Neural cell (in vitro differentiated cells): ENCODE data around the gene CD70. TPM values are rescaled to one million over a fixed set of nuclear protein-coding genes. Genes with fewer than 3 reads are reported as not detected.

ENCODE experiments used
- H2AFZ ChIP-seq: fragments of 200-600, 300-800 bp; sonication (generic), shearing (Covaris generic); 2 replicates; pipeline ENCODE4 v1.6.0; 2014; ENCODE audit warnings: low read depth, mild to moderate bottlenecking, antibody characterized with exemption, low read length, moderate library complexity
- H3F3A ChIP-seq: fragments of 200-600 bp; shearing (Covaris generic); 2 replicates; pipeline ENCODE4 v1.6.1; 2016; ENCODE audit warnings: mild to moderate bottlenecking, moderate library complexity, mixed read lengths, antibody characterized with exemption, low read length; ENCODE audit not compliant: insufficient read depth, poor library complexity, severe bottlenecking
- H3K27ac ChIP-seq: fragments of 200-600, 300-800 bp; sonication (generic), shearing (Covaris generic); 2 replicates; pipeline ENCODE4 v1.5.1; 2014; ENCODE audit warnings: mild to moderate bottlenecking, low read length, moderate library complexity
- H3K27me3 ChIP-seq: fragments of 300-800, 200-600 bp; sonication (generic), shearing (Covaris generic); 2 replicates; pipeline ENCODE4 v1.6.0; 2014; ENCODE audit warnings: mild to moderate bottlenecking, low read depth, low read length, moderate library complexity; ENCODE audit not compliant: insufficient read depth
- H3K36me3 ChIP-seq: fragments of 300-800, 200-600 bp; sonication (generic), shearing (Covaris generic); 2 replicates; pipeline ENCODE4 v1.5.1; 2014; ENCODE audit warnings: mild to moderate bottlenecking, antibody characterized with exemption, low read length, moderate library complexity; ENCODE audit not compliant: insufficient read depth
- H3K4me2 ChIP-seq: fragments of 300-800, 200-600 bp; sonication (generic), shearing (Covaris generic); 2 replicates; pipeline ENCODE4 v1.6.0; 2014; ENCODE audit warnings: mild to moderate bottlenecking, low read length
- H3K4me3 ChIP-seq: fragments of 300-800, 200-600 bp; sonication (generic), shearing (Covaris generic); 2 replicates; pipeline ENCODE4 v1.5.1; 2014; ENCODE audit warnings: mild to moderate bottlenecking, low read length, moderate library complexity
- H3K79me2 ChIP-seq: fragments of 200-600 bp; shearing (Covaris generic); replicated peaks from 2 replicates; pipeline ENCODE4 v1.6.0; 2014; ENCODE audit warnings: mild to moderate bottlenecking, low read length, moderate library complexity; ENCODE audit not compliant: insufficient read depth
- H3K9ac ChIP-seq: fragments of 300-800, 200-600 bp; sonication (generic), shearing (Covaris generic); 2 replicates; pipeline ENCODE4 v1.6.1; 2016; ENCODE audit warnings: mild to moderate bottlenecking, low read length, mixed read lengths
- H3K9me2 ChIP-seq: fragments of 200-600 bp; shearing (Covaris generic); 2 replicates; pipeline ENCODE4 v1.6.1; 2016; ENCODE audit warnings: mild to moderate bottlenecking, low read length, mixed read lengths; ENCODE audit not compliant: insufficient read depth
- H3K9me3 ChIP-seq: fragments of 200-600, 300-800 bp; sonication (generic), shearing (Covaris generic); 2 replicates; pipeline ENCODE4 v1.6.1; 2016; ENCODE audit warnings: mild to moderate bottlenecking, mixed run types, low read length, moderate library complexity, mixed read lengths
- H4K20me1 ChIP-seq: fragments of 200-600 bp; shearing (Covaris generic); 2 replicates; pipeline ENCODE4 v1.6.1; 2016; ENCODE audit warnings: mild to moderate bottlenecking, mixed run types; ENCODE audit not compliant: insufficient read depth
- CTCF ChIP-seq: fragments of 450-650 bp; IDR thresholded peaks from 2 replicates; pipeline ENCODE4 v1.5.1; 2014; ENCODE audit warnings: antibody characterized with exemption, mild to moderate bottlenecking, moderate library complexity; ENCODE audit not compliant: poor library complexity, severe bottlenecking
- EP300 ChIP-seq: fragments of 450-650 bp; conservative IDR thresholded peaks from 2 replicates; pipeline ENCODE4 v1.6.1; 2014; ENCODE audit warnings: antibody characterized with exemption, mild to moderate bottlenecking, moderate library complexity; ENCODE audit not compliant: poor library complexity, severe bottlenecking
- EZH2 ChIP-seq: fragments of 200-600, 300-800 bp; shearing (Covaris generic), sonication (generic); IDR thresholded peaks from 2 replicates; pipeline ENCODE4 v1.6.1; 2014; ENCODE audit warnings: antibody characterized with exemption, low read length, borderline replicate concordance, mild to moderate bottlenecking; ENCODE audit not compliant: insufficient read depth, poor library complexity, severe bottlenecking
- POLR2AphosphoS5 ChIP-seq: IDR thresholded peaks from 2 replicates; pipeline ENCODE4 v1.6.1; 2012
- RAD21 ChIP-seq: fragments of 450-650 bp; conservative IDR thresholded peaks from 2 replicates; pipeline ENCODE4 v1.6.1; 2014; ENCODE audit warnings: antibody characterized with exemption, mild to moderate bottlenecking, moderate library complexity
- REST ChIP-seq: IDR thresholded peaks from 2 replicates; pipeline ENCODE4 v1.6.1; 2012; ENCODE audit warnings: borderline replicate concordance
- SMC3 ChIP-seq: fragments of 450-650 bp; conservative IDR thresholded peaks from 2 replicates; pipeline ENCODE4 v1.6.1; 2014; ENCODE audit warnings: antibody characterized with exemption, mild to moderate bottlenecking, moderate library complexity; ENCODE audit not compliant: poor library complexity
- TAF1 ChIP-seq: IDR thresholded peaks from 2 replicates; pipeline ENCODE4 v1.6.1; 2012; ENCODE audit warnings: low read depth
- polyA plus RNA-seq: library from polyadenylated mRNA; depleted of rRNA; stranded (reverse); fragments of >200 nt; gene quantifications from 2 replicates; pipeline ENCODE4 v1.2.3, GENCODE V29; 2014

Gene CD70
- polyA plus RNA-seq, 1 donor from 2014 or later = not detected

GRCh38 chr19:6577476-6578125 is 13.3 kb downstream of the CD70 start:
- Histone ChIP-seq H3K27me3 (no peaks in the 10 kb centered on the region), H3K9me3 (no peaks in the 10 kb centered on the region)

GRCh38 chr19:6576869-6577475 is 14.0 kb downstream of the CD70 start:
- H3K4me3 ChIP-seq = no peak overlapping the region
- H3K9me3 ChIP-seq = no peaks in the 10 kb centered on the region
- H3K27me3 ChIP-seq = no peaks in the 10 kb centered on the region
- H3K27ac ChIP-seq = no peak overlapping the region
- H3K9ac ChIP-seq = no peak overlapping the region
- H3F3A ChIP-seq = no peaks in the 10 kb centered on the region
- H2AFZ ChIP-seq = no peak overlapping the region
- H3K9me2 ChIP-seq = no peaks in the 10 kb centered on the region
- no peaks in the 10 kb centered on the region for H4K20me1 ChIP-seq
- H3K36me3 ChIP-seq = no peaks in the 10 kb centered on the region
- no peak overlapping the region for H3K4me2 ChIP-seq
- no peaks in the 10 kb centered on the region for H3K79me2 ChIP-seq
- TF ChIP-seq RAD21 (no peak), REST (no peak), POLR2AphosphoS5 (no peak), CTCF (no peak), TAF1 (no peak), EP300 (no peak)

More at GRCh38 chr19:6577476-6578125, 13.3 kb downstream of the CD70 start:
- Histone ChIP-seq H3F3A (no peaks in the 10 kb centered on the region), H3K4me3 (no peak overlapping the region), H3K4me2 (no peak overlapping the region), H4K20me1 (no peaks in the 10 kb centered on the region), H3K9me2 (no peaks in the 10 kb centered on the region), H2AFZ (no peak overlapping the region), H3K79me2 (no peaks in the 10 kb centered on the region), H3K36me3 (no peaks in the 10 kb centered on the region), H3K27ac (no peak overlapping the region), H3K9ac (no peak overlapping the region)
- TF ChIP-seq TAF1 (no peak), SMC3 (no peak), EZH2 (no peak), REST (no peak), RAD21 (no peak), EP300 (no peak), CTCF (no peak), POLR2AphosphoS5 (no peak)
